HepG2 (cell line): ENCODE measurements around the gene JOSD2. TPM values are rescaled to one million over a fixed set of nuclear protein-coding genes. Genes with fewer than 3 reads are reported as not detected.

Experiments used
- DMTF1 ChIP-seq: sonication (generic); formaldehyde crosslinking; IDR thresholded peaks from 2 replicates; pipeline ENCODE4 v1.4.0; 2020; ENCODE audit warnings: mild to moderate bottlenecking, missing genetic modification reagents
- HNRNPL ChIP-seq: fragments of 200-400 bp; formaldehyde crosslinking; IDR thresholded peaks from 2 replicates; pipeline ENCODE4 v1.6.1; 2017; ENCODE audit warnings: mild to moderate bottlenecking, low read depth, low read length
- MEIS2 ChIP-seq: sonication (generic); formaldehyde crosslinking; IDR thresholded peaks from 2 replicates; pipeline ENCODE4 v1.9.0; 2021; ENCODE audit warnings: mild to moderate bottlenecking, missing genetic modification reagents
- MYPOP ChIP-seq: sonication (generic); formaldehyde crosslinking; IDR thresholded peaks from 2 replicates; pipeline ENCODE4 v1.8.1; 2023; ENCODE audit warnings: mild to moderate bottlenecking, moderate library complexity, missing genetic modification reagents
- SCMH1 ChIP-seq: sonication (generic); formaldehyde crosslinking; IDR thresholded peaks from 2 replicates; pipeline ENCODE4 v1.9.0; 2021; ENCODE audit warnings: missing genetic modification reagents, mild to moderate bottlenecking, borderline replicate concordance
- ZHX2 ChIP-seq, 2 experiments: sonication (generic) in 1 of 2; formaldehyde crosslinking in 1 of 2; IDR thresholded peaks; 2 replicates each; pipeline versions ENCODE4 v1.6.1 to v1.9.0; 2014 to 2022; ENCODE audit warnings: antibody characterized with exemption in 1 of 2, borderline replicate concordance in 1 of 2, inconsistent platforms in 1 of 2, low read depth in 1 of 2, missing genetic modification reagents in 1 of 2
- ZNF20 ChIP-seq: sonication (generic); formaldehyde crosslinking; IDR thresholded peaks from 2 replicates; pipeline ENCODE4 v1.4.0; 2020; ENCODE audit warnings: mild to moderate bottlenecking, moderate library complexity, missing genetic modification reagents
- ZNF280B ChIP-seq: sonication (generic); formaldehyde crosslinking; IDR thresholded peaks from 2 replicates; pipeline ENCODE4 v1.5.0; 2020; ENCODE audit warnings: missing genetic modification reagents, mild to moderate bottlenecking, borderline replicate concordance
- ZNF609 ChIP-seq: sonication (generic); formaldehyde crosslinking; IDR thresholded peaks from 2 replicates; pipeline ENCODE4 v1.4.0; 2020; ENCODE audit warnings: mild to moderate bottlenecking, missing genetic modification reagents, borderline replicate concordance
- ZNF740 ChIP-seq: sonication (generic); formaldehyde crosslinking; IDR thresholded peaks from 2 replicates; pipeline ENCODE4 v1.4.0; 2020; ENCODE audit warnings: missing genetic modification reagents
- polyA plus RNA-seq, 8 experiments: library from polyadenylated mRNA; depleted of rRNA in 3 of 8; stranded (reverse) in 7 of 8; unstranded in 1 of 8; fragments of >200 nt; fragmentation: Illumina TruSeq in 4 of 8; extraction: Trizol in 4 of 8; gene quantifications; 2 replicates each; pipeline versions ENCODE4 v1.2.1 to v1.2.3, GENCODE V29; 2011 to 2016; ENCODE audit warnings: low read depth in 4 of 8, missing spikeins in 1 of 8, mixed read lengths in 1 of 8; ENCODE audit not compliant: insufficient read depth in 1 of 8
- total RNA-seq, 5 experiments: library from RNA; depleted of rRNA; stranded (reverse); fragments of >200 nt; fragmentation: Illumina TruSeq; extraction: Trizol; gene quantifications; 2 replicates each; pipeline ENCODE4 v1.2.3, GENCODE V29; 2016; ENCODE audit warnings: low read depth in 1 of 5

Gene JOSD2
- total and polyA plus RNA-seq, 2 of the 13 experiments (the other 11 are each of a cell fraction or from before 2014, with no cell fraction given), result 2.0 to 4.1 TPM

GRCh38 chr19:50512999-50513745 is 2.2 kb upstream of the JOSD2 start (continued):
- TF ChIP-seq ZNF609 (CRISPR knock-in tag) (no peak), MEIS2 (CRISPR knock-in tag) (no peak), HNRNPL (no peak), SCMH1 (CRISPR knock-in tag) (no peak), ZNF20 (CRISPR knock-in tag) (no peak), DMTF1 (CRISPR knock-in tag) (no peak), ZNF740 (CRISPR knock-in tag) (peak; percentile 57; the same call in 1 of the 2 replicates), ZNF280B (CRISPR knock-in tag) (peak; percentile 7; the same call in 1 of the 2 replicates), MYPOP (CRISPR knock-in tag) (no peak), ZHX2 (IDR thresholded peaks at IDR 0.05; ENCODE audit: low read depth) (no peak), ZHX2 (CRISPR knock-in tag; IDR thresholded peaks at IDR 0.05; ENCODE audit: borderline replicate concordance) (no peak)
